Raji (cell line): ENCODE results near the gene TTC17.

ENCODE experiments used
- POLR2A ChIP-seq: IDR thresholded peaks from 2 replicates; pipeline ENCODE4 v1.6.1; 2011; ENCODE audit warnings: low read depth, low read length, control low read depth; ENCODE audit not compliant: insufficient read depth

Gene TTC17

GRCh38 chr11:43497144-43497543, 138.4 kb downstream of the TTC17 start:
- no peak for TF ChIP-seq POLR2A

- TF ChIP-seq POLR2A, result no peak
These were observed 139.8 kb downstream of the TTC17 start for GRCh38 chr11:43498561-43498960.

- no peak for TF ChIP-seq POLR2A
These were observed 144.7 kb downstream of the TTC17 start for GRCh38 chr11:43503417-43503816.

- no peak for TF ChIP-seq POLR2A
These were observed 145.7 kb downstream of the TTC17 start for GRCh38 chr11:43504316-43504950.

- TF ChIP-seq POLR2A, result no peak
These were observed 146.5 kb downstream of the TTC17 start for GRCh38 chr11:43505171-43505570.

- TF ChIP-seq POLR2A, result no peak
These were observed 148.5 kb downstream of the TTC17 start for GRCh38 chr11:43507171-43507570.

GRCh38 chr11:43508511-43508918, 149.8 kb downstream of the TTC17 start:
- TF ChIP-seq POLR2A, result no peak

- TF ChIP-seq POLR2A, result no peak
These were observed 153.2 kb downstream of the TTC17 start for GRCh38 chr11:43511959-43512358.

- no peak for TF ChIP-seq POLR2A
These were observed 156.4 kb downstream of the TTC17 start for GRCh38 chr11:43515090-43515489.

GRCh38 chr11:43516316-43516850, 157.7 kb downstream of the TTC17 start:
- no peak for TF ChIP-seq POLR2A

GRCh38 chr11:43517518-43517917, 158.8 kb downstream of the TTC17 start:
- no peak for TF ChIP-seq POLR2A

- no peak for TF ChIP-seq POLR2A
These were observed 159.9 kb downstream of the TTC17 start for GRCh38 chr11:43518408-43519160.

GRCh38 chr11:43521471-43521870, 162.8 kb downstream of the TTC17 start:
- TF ChIP-seq POLR2A, result no peak

GRCh38 chr11:43523632-43524031, 164.9 kb downstream of the TTC17 start:
- TF ChIP-seq POLR2A, result no peak

GRCh38 chr11:43532041-43532440, 173.3 kb downstream of the TTC17 start:
- TF ChIP-seq POLR2A, result no peak
